HepG2 (cell line): ENCODE data around the gene SIRT7. TPM values are rescaled to one million over a fixed set of nuclear protein-coding genes. Genes with fewer than 3 reads are reported as not detected.

Experiments used
- ATAC-seq: fragments of 200-7000 bp; cut with Tn5 transposase; 3 replicates; pipeline ENCODE4 v1.9.1; 2020; ENCODE audit warnings: mild to moderate bottlenecking, moderate library complexity
- BruUV-seq: library from RNA; stranded (reverse); fragments of 400-500 nt; replicated peaks from 2 replicates; lab custom pipeline; 2021; lab: Mats Ljungman, UMichigan
- CTCF ChIA-PET: fragments of 300-600 bp; formaldehyde crosslinking; extraction: SDS; loops from one replicate; lab custom pipeline; 2021; ENCODE audit warnings: low total read pairs, inconsistent platforms, low intra/inter-chr PET ratio; lab: Yijun Ruan, JAX
- POLR2A ChIA-PET: fragments of 350-600 bp; sonication (Branson Sonifier 250); formaldehyde crosslinking; loops from one replicate; lab custom pipeline; 2020; ENCODE audit warnings: antibody characterized with exemption, inconsistent platforms; lab: Yijun Ruan, JAX
- DNase-seq: peaks from one replicate; pipeline ENCODE4 v3.0.0-alpha.2; 2015; ENCODE audit warnings: low spot score
- FAIRE-seq: peaks from 3 replicates; lab custom pipeline; 2011; peaks lifted over from hg19 to GRCh38; lab: Jason Lieb, UNC
- H2AFZ ChIP-seq: one replicate; pipeline ENCODE4 v1.6.1; 2011; ENCODE audit warnings: low read length, inconsistent platforms
- H3K27ac ChIP-seq: fragments of 300-600 bp; 3 replicates; pipeline ENCODE4 v1.8.0; 2011; ENCODE audit warnings: mixed run types, mild to moderate bottlenecking, mixed read lengths, low read length, inconsistent platforms; ENCODE audit not compliant: insufficient read depth; ENCODE audit errors: extremely low read length
- H3K27me3 ChIP-seq, 2 experiments: fragments of 200-600 bp in 1 of 2; 2 replicates in 1 of 2; 3 replicates in 1 of 2; pipeline versions ENCODE4 v1.6.0 to v1.8.0; 2011; ENCODE audit warnings: low read length in 2 of 2, mild to moderate bottlenecking in 2 of 2, moderate library complexity in 2 of 2, inconsistent platforms in 1 of 2; ENCODE audit not compliant: insufficient read depth in 2 of 2, control insufficient read depth in 1 of 2
- H3K36me3 ChIP-seq, 2 experiments: fragments of 200-600 bp in 1 of 2; replicated peaks in 1 of 2; 2 replicates in 1 of 2; 3 replicates in 1 of 2; pipeline versions ENCODE4 v1.5.1 to v1.8.0; 2011; ENCODE audit warnings: low read length in 2 of 2, inconsistent platforms in 1 of 2; ENCODE audit not compliant: insufficient read depth in 2 of 2, control insufficient read depth in 1 of 2
- H3K4me1 ChIP-seq: 2 replicates; pipeline ENCODE4 v1.5.1; 2012; ENCODE audit warnings: low read length, inconsistent platforms; ENCODE audit not compliant: insufficient read depth
- H3K4me2 ChIP-seq: 2 replicates; pipeline ENCODE4 v1.6.0; 2011; ENCODE audit warnings: low read depth, low read length, inconsistent platforms
- H3K4me3 ChIP-seq, 3 experiments: fragments of 200-600 bp in 1 of 3; sonication (generic), shearing (Covaris generic) in 1 of 3; replicated peaks in 1 of 3; 2 replicates each; pipeline ENCODE4 v1.5.1; 2011 to 2016; ENCODE audit warnings: low read length in 3 of 3, inconsistent platforms in 2 of 3, low read depth in 2 of 3, mild to moderate bottlenecking in 2 of 3, control low read depth in 1 of 3, mixed read lengths in 1 of 3; ENCODE audit not compliant: insufficient read depth in 1 of 3
- H3K79me2 ChIP-seq: one replicate; pipeline ENCODE4 v1.6.1; 2011; ENCODE audit warnings: low read length, inconsistent platforms; ENCODE audit not compliant: insufficient read depth
- H3K9ac ChIP-seq: 2 replicates; pipeline ENCODE4 v1.6.0; 2011; ENCODE audit warnings: mild to moderate bottlenecking, low read depth, low read length, inconsistent platforms; ENCODE audit not compliant: insufficient read depth
- H3K9me3 ChIP-seq: 2 replicates; pipeline ENCODE4 v1.5.1; 2012; ENCODE audit warnings: mild to moderate bottlenecking, low read length
- H4K20me1 ChIP-seq: 2 replicates; pipeline ENCODE4 v1.6.0; 2011; ENCODE audit warnings: inconsistent platforms, mild to moderate bottlenecking, low read length, moderate library complexity; ENCODE audit not compliant: insufficient read depth
- ELF4 ChIP-seq: sonication (generic); formaldehyde crosslinking; IDR thresholded peaks from 2 replicates; pipeline ENCODE4 v1.5.0; 2020; ENCODE audit warnings: missing genetic modification reagents, mild to moderate bottlenecking, moderate library complexity, borderline replicate concordance
- HNF4G ChIP-seq, 2 experiments: sonication (generic) in 1 of 2; formaldehyde crosslinking in 1 of 2; IDR thresholded peaks; 2 replicates each; pipeline versions ENCODE4 v1.4.0 to v1.6.1; 2011 to 2020; ENCODE audit warnings: borderline replicate concordance in 2 of 2, low read depth in 2 of 2, mild to moderate bottlenecking in 2 of 2, low read length in 1 of 2, missing genetic modification reagents in 1 of 2, moderate library complexity in 1 of 2
- NKX3-1 ChIP-seq: sonication (generic); formaldehyde crosslinking; IDR thresholded peaks from 2 replicates; pipeline ENCODE4 v1.5.0; 2020; ENCODE audit warnings: missing genetic modification reagents
- POLR2A ChIP-seq, 2 experiments: IDR thresholded peaks; 2 replicates each; pipeline ENCODE4 v1.6.1; 2011; ENCODE audit warnings: low read depth in 2 of 2, low read length in 2 of 2, mild to moderate bottlenecking in 1 of 2, moderate library complexity in 1 of 2; ENCODE audit not compliant: insufficient read depth in 1 of 2
- POLR2G ChIP-seq: fragments of 200-400 bp; formaldehyde crosslinking; IDR thresholded peaks from 2 replicates; pipeline ENCODE4 v1.6.1; 2018; ENCODE audit warnings: mild to moderate bottlenecking, low read depth, low read length, moderate library complexity
- RBFOX2 ChIP-seq: fragments of 200-400 bp; formaldehyde crosslinking; IDR thresholded peaks from 2 replicates; pipeline ENCODE4 v1.6.1; 2017; ENCODE audit warnings: low read depth, mild to moderate bottlenecking, low read length
- RBM22 ChIP-seq: fragments of 200-400 bp; formaldehyde crosslinking; optimal IDR thresholded peaks from 2 replicates; pipeline ENCODE3; 2017; ENCODE audit warnings: mild to moderate bottlenecking, low read length, moderate library complexity
- REPIN1 ChIP-seq: sonication (generic); formaldehyde crosslinking; IDR thresholded peaks from 2 replicates; pipeline ENCODE4 v1.8.0; 2022; ENCODE audit warnings: missing genetic modification reagents, low read depth, mild to moderate bottlenecking, borderline replicate concordance
- ZNF687 ChIP-seq: sonication (generic); formaldehyde crosslinking; IDR thresholded peaks from 2 replicates; pipeline ENCODE4 v1.5.1; 2020; ENCODE audit warnings: mild to moderate bottlenecking, missing genetic modification reagents, moderate library complexity
- whole genome bisulfite sequencing: methylation state at CpG from one replicate; pipeline ENCODE4 v1.1.6; 2017; ENCODE audit warnings: low lambda C conversion rate; 5-methylcytosine and 5-hydroxymethylcytosine counted together
- in situ Hi-C: cut with HindIII; loops from 2 replicates; pipeline ENCODE4 v1.10.0; 2017; ENCODE audit warnings: low pct_unique_long_range_greater_than_20kb; ENCODE audit not compliant: extremely low pct_ligation_motif_present
- intact Hi-C: fragments of 100-400 bp; cut with micrococcal nuclease; formaldehyde crosslinking; loops from one replicate; pipeline ENCODE4 v1.10.0; 2022; ENCODE audit not compliant: unreplicated experiment
- polyA plus RNA-seq, 8 experiments: library from polyadenylated mRNA; depleted of rRNA in 3 of 8; stranded (reverse) in 7 of 8; unstranded in 1 of 8; fragments of >200 nt; fragmentation: Illumina TruSeq in 4 of 8; extraction: Trizol in 4 of 8; gene quantifications; 2 replicates each; pipeline versions ENCODE4 v1.2.1 to v1.2.3, GENCODE V29; 2011 to 2016; ENCODE audit warnings: low read depth in 4 of 8, missing spikeins in 1 of 8, mixed read lengths in 1 of 8; ENCODE audit not compliant: insufficient read depth in 1 of 8
- total RNA-seq, 5 experiments: library from RNA; depleted of rRNA; stranded (reverse); fragments of >200 nt; fragmentation: Illumina TruSeq; extraction: Trizol; gene quantifications; 2 replicates each; pipeline ENCODE4 v1.2.3, GENCODE V29; 2016; ENCODE audit warnings: low read depth in 1 of 5
- TF ChIP-seq, protein P1 (sequence below): IDR thresholded peaks from 2 replicates; pipeline ENCODE4 v1.6.1; 2016; ENCODE audit warnings: missing biosample characterization, missing genetic modification reagents, low read depth

The SIRT7 gene
- total and polyA plus RNA-seq, 2 of the 13 experiments (the other 11 are each of a cell fraction or from before 2014, with no cell fraction given), result 8.3 to 24.8 TPM

DNA sequence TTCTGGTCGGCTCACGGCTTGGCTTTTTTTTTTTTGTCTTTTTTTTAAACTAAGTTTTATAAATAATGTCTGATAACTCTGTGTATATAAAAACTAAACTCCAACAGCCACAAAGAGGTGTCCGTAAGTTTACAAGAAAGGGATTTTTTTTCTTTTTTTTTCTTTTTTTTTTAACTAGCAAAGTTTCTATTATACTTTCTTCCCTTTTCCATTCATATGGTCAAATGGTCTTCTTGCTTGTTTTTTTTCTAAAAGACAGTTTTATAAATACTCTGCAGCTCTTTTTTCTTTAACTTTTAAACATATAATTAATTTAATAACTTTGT lies 3.5 kb upstream of the SIRT7 start:
- POLR2A ChIA-PET, result interaction anchor here (1.3 kb wide), 1 partner anchor 101 kb away, joined by 3 read pairs; the partner anchor contains the start of gene CENPX
- ATAC-seq, result no peak
- intact Hi-C loops, result no loop called here

GRCh38 chr17:81920612-81921536 lies 2.9 kb upstream of the SIRT7 start:
- no peak overlapping the region for H2AFZ ChIP-seq
- no peak overlapping the region for H3K9ac ChIP-seq
- H3K4me1 ChIP-seq, result peaks cover 51% of the 10 kb centered on the region
- no TSS peak for BruUV-seq
- ChIA-PET POLR2A (interaction anchor here (1.3 kb wide), 1 partner anchor 101 kb away, joined by 3 read pairs; the partner anchor contains the start of gene CENPX), CTCF (no interaction called here)
- intact Hi-C loops, result no loop called here
- no peak overlapping the region for H3K27ac ChIP-seq
- H3K27me3 ChIP-seq, result no peaks in the 10 kb centered on the region
- peaks cover 22% of the 10 kb centered on the region for H4K20me1 ChIP-seq
- H3K4me2 ChIP-seq, result no peak overlapping the region
- peaks cover 72% of the 10 kb centered on the region for H3K79me2 ChIP-seq
- in situ Hi-C loops, result no loop called here
- DNase-seq (no peak), FAIRE-seq (peak; percentile 53), ATAC-seq (no peak)
- H3K9me3 ChIP-seq, result no peaks in the 10 kb centered on the region
- WGBS, result 96% methylated on average over 33 of the region's 33 CpGs
- H3K4me3 ChIP-seq, result no peak overlapping the region
- peaks cover 21 to 31% of the 10 kb centered on the region in 2 experiments for H3K36me3 ChIP-seq
- TF ChIP-seq RBFOX2 (peak; percentile 61), POLR2G (peak; percentile 26; the same call in 1 of the 2 replicates), NKX3-1 (no peak), ZNF687 (0 out of 2 replicates have a peak, but pooled peaks have one; percentile 32), RBM22 (peak; percentile 54), POLR2A (IDR thresholded peaks at IDR 0.05; ENCODE audit: insufficient read depth in 1 of 2, low read depth in 2 of 2, low read length in 2 of 2) (peak in 1 of 2 experiments; percentile 20; a peak in 1 of 4 replicates), HNF4G (IDR thresholded peaks at IDR 0.05; ENCODE audit: borderline replicate concordance, low read depth, low read length) (peak; percentile 26; the same call in 1 of the 2 replicates), HNF4G (CRISPR knock-in tag; IDR thresholded peaks at IDR 0.05; ENCODE audit: borderline replicate concordance, low read depth) (no peak)

More for the DNA sequence above, 3.5 kb upstream of the SIRT7 start:
- TF ChIP-seq, protein P1, sequence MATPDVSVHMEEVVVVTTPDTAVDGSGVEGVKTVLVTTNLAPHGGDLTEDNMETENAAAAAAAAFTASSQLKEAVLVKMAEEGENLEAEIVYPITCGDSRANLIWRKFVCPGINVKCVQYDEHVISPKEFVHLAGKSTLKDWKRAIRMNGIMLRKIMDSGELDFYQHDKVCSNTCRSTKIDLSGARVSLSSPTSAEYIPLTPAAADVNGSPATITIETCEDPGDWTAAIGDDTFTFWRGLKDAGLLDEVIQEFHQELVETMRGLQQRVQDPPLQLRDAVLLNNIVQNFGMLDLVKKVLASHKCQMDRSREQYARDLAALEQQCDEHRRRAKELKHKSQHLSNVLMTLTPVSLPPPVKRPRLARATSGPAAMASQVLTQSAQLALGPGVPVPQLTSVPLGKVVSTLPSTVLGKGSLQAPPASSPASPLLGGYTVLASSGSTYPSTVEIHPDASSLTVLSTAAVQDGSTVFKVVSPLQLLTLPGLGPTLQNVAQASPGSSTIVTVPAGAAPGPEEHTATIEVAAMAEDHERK (CRISPR knock-in tag), result no peak
- TF ChIP-seq ELF4 (no peak), REPIN1 (CRISPR knock-in tag) (no peak)
- H3K9me3 ChIP-seq, result no peaks in the 10 kb centered on the region
- CTCF ChIA-PET, result no interaction called here
- no peak overlapping the region for H3K4me2 ChIP-seq
- H4K20me1 ChIP-seq, result peaks cover 28% of the 10 kb centered on the region
- no peak overlapping the region for H3K4me3 ChIP-seq
- H3K9ac ChIP-seq, result no peak overlapping the region
- in situ Hi-C loops, result no loop called here
- H3K79me2 ChIP-seq, result peaks cover 74% of the 10 kb centered on the region
- 96% methylated on average over 3 of the region's 3 CpGs for WGBS
- H2AFZ ChIP-seq, result no peak overlapping the region
- FAIRE-seq, result no peak
- no peaks in the 10 kb centered on the region for H3K27me3 ChIP-seq
- BruUV-seq, result TSS peak; percentile 9
- no peak overlapping the region for H3K27ac ChIP-seq
- H3K4me1 ChIP-seq, result peaks cover 50% of the 10 kb centered on the region
- peaks cover 21 to 29% of the 10 kb centered on the region in 2 experiments for H3K36me3 ChIP-seq
- DNase-seq, result no peak
